Activated naive CD8-positive, alpha-beta T cell (primary cell): ENCODE data around the gene CDKN1C.

Experiments used
- H3K27ac Mint-ChIP-seq: one replicate; pipeline ENCODE4 v1.8.0; 2021; ENCODE audit warnings: mixed read lengths
- H3K27me3 Mint-ChIP-seq: one replicate; pipeline ENCODE4 v1.8.0; 2021; ENCODE audit warnings: mixed read lengths
- H3K36me3 Mint-ChIP-seq: one replicate; pipeline ENCODE4 v1.8.0; 2021; ENCODE audit warnings: mixed read lengths
- H3K4me1 Mint-ChIP-seq: one replicate; pipeline ENCODE4 v1.8.0; 2021; ENCODE audit warnings: low read depth, mixed read lengths
- H3K4me3 Mint-ChIP-seq: one replicate; pipeline ENCODE4 v1.8.0; 2021; ENCODE audit warnings: mild to moderate bottlenecking, mixed read lengths
- H3K9me3 Mint-ChIP-seq: one replicate; pipeline ENCODE4 v1.8.0; 2021; ENCODE audit warnings: low read depth, mixed read lengths

CDKN1C gene

DNA sequence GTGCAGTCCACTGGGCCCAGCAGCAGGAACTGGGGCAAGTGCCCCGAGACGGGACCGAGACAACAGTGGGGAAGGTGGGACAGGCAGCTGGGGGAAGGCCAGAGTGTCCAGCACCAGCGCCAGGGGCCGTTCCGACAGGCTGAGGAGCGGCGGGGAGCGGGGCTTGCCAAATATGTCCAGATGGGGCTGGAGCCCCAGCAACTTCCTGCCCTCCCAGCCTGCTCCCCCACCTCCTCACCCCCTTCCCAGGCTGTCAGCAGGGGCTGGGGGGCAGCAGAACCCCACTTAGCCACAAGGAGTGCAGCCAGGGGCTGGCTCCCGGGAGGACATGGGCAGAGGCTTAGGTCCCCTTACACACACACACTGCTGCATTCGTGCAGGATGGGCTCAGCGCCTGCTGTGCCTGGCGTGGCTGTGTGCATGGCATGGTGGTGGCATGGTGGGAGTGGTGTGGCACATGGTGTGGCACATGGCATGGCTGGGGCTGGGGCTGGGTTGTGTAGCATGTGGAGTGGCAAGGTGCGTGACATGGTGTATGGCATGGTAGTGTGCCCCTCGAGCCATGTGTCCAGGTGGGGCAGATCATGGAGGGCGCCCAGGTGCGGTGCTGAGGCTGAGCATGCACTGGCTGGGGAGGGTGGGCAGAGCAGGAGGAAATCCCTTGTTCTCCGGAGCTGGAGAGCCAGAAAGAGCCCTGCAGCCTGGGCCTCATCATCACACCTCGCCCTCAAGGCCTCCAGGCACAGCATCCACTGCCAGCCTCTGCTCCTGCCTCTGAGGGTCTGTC is 51.7 kb downstream of the CDKN1C start:
- no peaks in the 10 kb centered on the region for H3K9me3 Mint-ChIP-seq
- H3K4me3 Mint-ChIP-seq: no peak overlapping the region
- H3K4me1 Mint-ChIP-seq: no peaks in the 10 kb centered on the region
- H3K27me3 Mint-ChIP-seq: no peaks in the 10 kb centered on the region
- H3K27ac Mint-ChIP-seq: no peak overlapping the region
- peaks cover 3% of the 10 kb centered on the region for H3K36me3 Mint-ChIP-seq
